HepG2 (cell line): Measurements from ENCODE around the gene LRP1B. TPM values are rescaled to one million over a fixed set of nuclear protein-coding genes. Genes with fewer than 3 reads are reported as not detected.

Source experiments
- ATAC-seq: fragments of 200-7000 bp; cut with Tn5 transposase; 3 replicates; pipeline ENCODE4 v1.9.1; 2020; ENCODE audit warnings: mild to moderate bottlenecking, moderate library complexity
- BruUV-seq: library from RNA; stranded (reverse); fragments of 400-500 nt; replicated peaks from 2 replicates; lab custom pipeline; 2021; lab: Mats Ljungman, UMichigan
- CTCF ChIA-PET: fragments of 300-600 bp; formaldehyde crosslinking; extraction: SDS; loops from one replicate; lab custom pipeline; 2021; ENCODE audit warnings: low total read pairs, inconsistent platforms, low intra/inter-chr PET ratio; lab: Yijun Ruan, JAX
- POLR2A ChIA-PET: fragments of 350-600 bp; sonication (Branson Sonifier 250); formaldehyde crosslinking; loops from one replicate; lab custom pipeline; 2020; ENCODE audit warnings: antibody characterized with exemption, inconsistent platforms; lab: Yijun Ruan, JAX
- DNase-seq: peaks from one replicate; pipeline ENCODE4 v3.0.0-alpha.2; 2015; ENCODE audit warnings: low spot score
- FAIRE-seq: peaks from 3 replicates; lab custom pipeline; 2011; peaks lifted over from hg19 to GRCh38; lab: Jason Lieb, UNC
- H2AFZ ChIP-seq: one replicate; pipeline ENCODE4 v1.6.1; 2011; ENCODE audit warnings: low read length, inconsistent platforms
- H3K27ac ChIP-seq: fragments of 300-600 bp; 3 replicates; pipeline ENCODE4 v1.8.0; 2011; ENCODE audit warnings: mixed run types, mild to moderate bottlenecking, mixed read lengths, low read length, inconsistent platforms; ENCODE audit not compliant: insufficient read depth; ENCODE audit errors: extremely low read length
- H3K27me3 ChIP-seq, 2 experiments: fragments of 200-600 bp in 1 of 2; 2 replicates in 1 of 2; 3 replicates in 1 of 2; pipeline versions ENCODE4 v1.6.0 to v1.8.0; 2011; ENCODE audit warnings: low read length in 2 of 2, mild to moderate bottlenecking in 2 of 2, moderate library complexity in 2 of 2, inconsistent platforms in 1 of 2; ENCODE audit not compliant: insufficient read depth in 2 of 2, control insufficient read depth in 1 of 2
- H3K36me3 ChIP-seq, 2 experiments: fragments of 200-600 bp in 1 of 2; replicated peaks in 1 of 2; 2 replicates in 1 of 2; 3 replicates in 1 of 2; pipeline versions ENCODE4 v1.5.1 to v1.8.0; 2011; ENCODE audit warnings: low read length in 2 of 2, inconsistent platforms in 1 of 2; ENCODE audit not compliant: insufficient read depth in 2 of 2, control insufficient read depth in 1 of 2
- H3K4me1 ChIP-seq: 2 replicates; pipeline ENCODE4 v1.5.1; 2012; ENCODE audit warnings: low read length, inconsistent platforms; ENCODE audit not compliant: insufficient read depth
- H3K4me2 ChIP-seq: 2 replicates; pipeline ENCODE4 v1.6.0; 2011; ENCODE audit warnings: low read depth, low read length, inconsistent platforms
- H3K4me3 ChIP-seq, 3 experiments: fragments of 200-600 bp in 1 of 3; sonication (generic), shearing (Covaris generic) in 1 of 3; replicated peaks in 1 of 3; 2 replicates each; pipeline ENCODE4 v1.5.1; 2011 to 2016; ENCODE audit warnings: low read length in 3 of 3, inconsistent platforms in 2 of 3, low read depth in 2 of 3, mild to moderate bottlenecking in 2 of 3, control low read depth in 1 of 3, mixed read lengths in 1 of 3; ENCODE audit not compliant: insufficient read depth in 1 of 3
- H3K79me2 ChIP-seq: one replicate; pipeline ENCODE4 v1.6.1; 2011; ENCODE audit warnings: low read length, inconsistent platforms; ENCODE audit not compliant: insufficient read depth
- H3K9ac ChIP-seq: 2 replicates; pipeline ENCODE4 v1.6.0; 2011; ENCODE audit warnings: mild to moderate bottlenecking, low read depth, low read length, inconsistent platforms; ENCODE audit not compliant: insufficient read depth
- H3K9me3 ChIP-seq: 2 replicates; pipeline ENCODE4 v1.5.1; 2012; ENCODE audit warnings: mild to moderate bottlenecking, low read length
- H4K20me1 ChIP-seq: 2 replicates; pipeline ENCODE4 v1.6.0; 2011; ENCODE audit warnings: inconsistent platforms, mild to moderate bottlenecking, low read length, moderate library complexity; ENCODE audit not compliant: insufficient read depth
- AHR ChIP-seq: IDR thresholded peaks from 2 replicates; pipeline ENCODE4 v1.6.1; 2018; ENCODE audit warnings: missing genetic modification reagents, missing compliant biosample characterization
- CSRNP2 ChIP-seq: sonication (generic); formaldehyde crosslinking; conservative IDR thresholded peaks from 2 replicates; pipeline ENCODE4 v1.8.0; 2022; ENCODE audit warnings: low read depth, missing genetic modification reagents
- KAT2B ChIP-seq: fragments of 150-350 bp; IDR thresholded peaks from 2 replicates; pipeline ENCODE4 v1.6.1; 2014; ENCODE audit warnings: low read depth, low read length, borderline replicate concordance
- KDM5B ChIP-seq: sonication (generic); formaldehyde crosslinking; IDR thresholded peaks from 2 replicates; pipeline ENCODE4 v1.4.0; 2020; ENCODE audit warnings: missing genetic modification reagents, mild to moderate bottlenecking, borderline replicate concordance
- TOE1 ChIP-seq: sonication (generic); formaldehyde crosslinking; IDR thresholded peaks from 2 replicates; pipeline ENCODE4 v1.4.0; 2020; ENCODE audit warnings: mild to moderate bottlenecking, missing genetic modification reagents
- ZNF142 ChIP-seq: sonication (generic); formaldehyde crosslinking; IDR thresholded peaks from 2 replicates; pipeline ENCODE4 v1.4.0; 2020; ENCODE audit warnings: missing genetic modification reagents
- ZNF598 ChIP-seq: sonication (generic); formaldehyde crosslinking; IDR thresholded peaks from 2 replicates; pipeline ENCODE4 v1.5.1; 2020; ENCODE audit warnings: mild to moderate bottlenecking, missing genetic modification reagents, borderline replicate concordance
- ZNF629 ChIP-seq: sonication (generic); formaldehyde crosslinking; conservative IDR thresholded peaks from 2 replicates; pipeline ENCODE4 v1.5.0; 2020; ENCODE audit warnings: missing genetic modification reagents
- ZNF788 ChIP-seq: sonication (generic); formaldehyde crosslinking; IDR thresholded peaks from 2 replicates; pipeline ENCODE4 v1.5.0; 2020; ENCODE audit warnings: mild to moderate bottlenecking, missing genetic modification reagents, borderline replicate concordance
- WGBS: methylation state at CpG from one replicate; pipeline ENCODE4 v1.1.6; 2017; ENCODE audit warnings: low lambda C conversion rate; 5-methylcytosine and 5-hydroxymethylcytosine counted together
- in situ Hi-C: cut with HindIII; loops from 2 replicates; pipeline ENCODE4 v1.10.0; 2017; ENCODE audit warnings: low pct_unique_long_range_greater_than_20kb; ENCODE audit not compliant: extremely low pct_ligation_motif_present
- intact Hi-C: fragments of 100-400 bp; cut with micrococcal nuclease; formaldehyde crosslinking; loops from one replicate; pipeline ENCODE4 v1.10.0; 2022; ENCODE audit not compliant: unreplicated experiment
- polyA plus RNA-seq, 8 experiments: library from polyadenylated mRNA; depleted of rRNA in 3 of 8; stranded (reverse) in 7 of 8; unstranded in 1 of 8; fragments of >200 nt; fragmentation: Illumina TruSeq in 4 of 8; extraction: Trizol in 4 of 8; gene quantifications; 2 replicates each; pipeline versions ENCODE4 v1.2.1 to v1.2.3, GENCODE V29; 2011 to 2016; ENCODE audit warnings: low read depth in 4 of 8, missing spikeins in 1 of 8, mixed read lengths in 1 of 8; ENCODE audit not compliant: insufficient read depth in 1 of 8
- total RNA-seq, 5 experiments: library from RNA; depleted of rRNA; stranded (reverse); fragments of >200 nt; fragmentation: Illumina TruSeq; extraction: Trizol; gene quantifications; 2 replicates each; pipeline ENCODE4 v1.2.3, GENCODE V29; 2016; ENCODE audit warnings: low read depth in 1 of 5
- TF ChIP-seq, protein P1 (sequence below): sonication (generic); formaldehyde crosslinking; IDR thresholded peaks from 2 replicates; pipeline ENCODE4 v1.5.0; 2020; ENCODE audit warnings: missing genetic modification reagents, mild to moderate bottlenecking, borderline replicate concordance
- TF ChIP-seq, protein P2 (sequence below): sonication (generic); formaldehyde crosslinking; conservative IDR thresholded peaks from 2 replicates; pipeline ENCODE4 v1.4.0; 2020; ENCODE audit warnings: missing genetic modification reagents

The LRP1B gene
- total and polyA plus RNA-seq, 2 of the 13 experiments (the other 11 are each of a cell fraction or from before 2014, with no cell fraction given): 0.04 TPM; not detected in 1

- POLR2A ChIA-PET: no interaction called here
- Histone ChIP-seq H3K9ac (no peak overlapping the region), H3K27me3 (no peaks in the 10 kb centered on the region), H3K4me3 (no peak overlapping the region), H3K36me3 (no peaks in the 10 kb centered on the region), H3K9me3 (no peaks in the 10 kb centered on the region), H3K27ac (no peak overlapping the region), H3K79me2 (no peaks in the 10 kb centered on the region), H2AFZ (no peak overlapping the region), H3K4me1 (no peaks in the 10 kb centered on the region), H3K4me2 (no peak overlapping the region), H4K20me1 (no peaks in the 10 kb centered on the region)
- intact Hi-C loops (no loop called here), in situ Hi-C loops (no loop called here)
- no peak for DNase-seq
- no peak for ATAC-seq
- no peak for FAIRE-seq
- no TSS peak for BruUV-seq
- CTCF ChIA-PET: no interaction called here
- WGBS: 11% methylated on average over 7 of the region's 7 CpGs
- no peak for TF ChIP-seq ZNF788 (CRISPR knock-in tag)
- TF ChIP-seq, protein P1, sequence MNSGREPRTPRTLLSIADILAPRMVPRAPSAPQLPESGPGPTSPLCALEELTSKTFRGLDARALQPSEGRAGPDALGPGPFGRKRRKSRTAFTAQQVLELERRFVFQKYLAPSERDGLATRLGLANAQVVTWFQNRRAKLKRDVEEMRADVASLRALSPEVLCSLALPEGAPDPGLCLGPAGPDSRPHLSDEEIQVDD (CRISPR knock-in tag): no peak
- no peak for TF ChIP-seq ZNF629
- no peak for TF ChIP-seq KDM5B (CRISPR knock-in tag)
- no peak for TF ChIP-seq ZNF598 (CRISPR knock-in tag)
- TF ChIP-seq TOE1 (CRISPR knock-in tag): no peak
- TF ChIP-seq KAT2B: no peak
- no peak for TF ChIP-seq AHR (CRISPR knock-in tag)
- TF ChIP-seq CSRNP2: no peak
- TF ChIP-seq, protein P2, sequence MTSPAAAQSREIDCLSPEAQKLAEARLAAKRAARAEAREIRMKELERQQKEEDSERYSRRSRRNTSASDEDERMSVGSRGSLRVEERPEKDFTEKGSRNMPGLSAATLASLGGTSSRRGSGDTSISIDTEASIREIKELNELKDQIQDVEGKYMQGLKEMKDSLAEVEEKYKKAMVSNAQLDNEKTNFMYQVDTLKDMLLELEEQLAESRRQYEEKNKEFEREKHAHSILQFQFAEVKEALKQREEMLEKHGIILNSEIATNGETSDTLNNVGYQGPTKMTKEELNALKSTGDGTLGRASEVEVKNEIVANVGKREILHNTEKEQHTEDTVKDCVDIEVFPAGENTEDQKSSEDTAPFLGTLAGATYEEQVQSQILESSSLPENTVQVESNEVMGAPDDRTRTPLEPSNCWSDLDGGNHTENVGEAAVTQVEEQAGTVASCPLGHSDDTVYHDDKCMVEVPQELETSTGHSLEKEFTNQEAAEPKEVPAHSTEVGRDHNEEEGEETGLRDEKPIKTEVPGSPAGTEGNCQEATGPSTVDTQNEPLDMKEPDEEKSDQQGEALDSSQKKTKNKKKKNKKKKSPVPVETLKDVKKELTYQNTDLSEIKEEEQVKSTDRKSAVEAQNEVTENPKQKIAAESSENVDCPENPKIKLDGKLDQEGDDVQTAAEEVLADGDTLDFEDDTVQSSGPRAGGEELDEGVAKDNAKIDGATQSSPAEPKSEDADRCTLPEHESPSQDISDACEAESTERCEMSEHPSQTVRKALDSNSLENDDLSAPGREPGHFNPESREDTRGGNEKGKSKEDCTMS (CRISPR knock-in tag): no peak
- no peak for TF ChIP-seq ZNF142 (CRISPR knock-in tag)
These were observed 750.5 kb downstream of the LRP1B start for GRCh38 chr2:141380008-141380979.
